Spleen (tissue), 11 donors: Measurements from ENCODE around the gene FGFBP1. TPM values are rescaled to one million over a fixed set of nuclear protein-coding genes. Genes with fewer than 3 reads are reported as not detected.

Experiments used
- DNase-seq: peaks from one replicate; pipeline ENCODE4 v3.0.0-alpha.2; 2020
- H3K27ac ChIP-seq, 8 donors: fragments of 200-600 bp; sonication (generic) in 7 of 8; 1 replicate in 4 of 8; 2 replicates in 4 of 8; pipeline versions ENCODE4 v1.5.0 to v1.8.0; 2016 to 2021; ENCODE audit warnings: inconsistent platforms in 4 of 8, mild to moderate bottlenecking in 4 of 8, moderate library complexity in 1 of 8
- H3K27me3 ChIP-seq, 7 donors: fragments of 200-600 bp; sonication (generic) in 6 of 7; replicated peaks in 1 of 7; 1 replicate in 4 of 7; 2 replicates in 3 of 7; pipeline versions ENCODE4 v1.5.0 to v1.8.0; 2016 to 2021; ENCODE audit warnings: inconsistent platforms in 3 of 7, mild to moderate bottlenecking in 1 of 7
- H3K36me3 ChIP-seq, 6 donors: fragments of 200-600 bp; sonication (generic) in 5 of 6; 1 replicate in 4 of 6; 2 replicates in 2 of 6; pipeline versions ENCODE4 v1.5.0 to v1.8.0; 2016 to 2021; ENCODE audit warnings: inconsistent platforms in 2 of 6
- H3K4me1 ChIP-seq, 6 donors: fragments of 200-600 bp; sonication (generic) in 5 of 6; 1 replicate in 3 of 6; 2 replicates in 3 of 6; pipeline versions ENCODE4 v1.5.0 to v1.8.0; 2016 to 2021; ENCODE audit warnings: inconsistent platforms in 3 of 6
- H3K4me3 ChIP-seq, 8 donors: fragments of 200-600 bp; sonication (generic) in 7 of 8; 1 replicate in 4 of 8; 2 replicates in 4 of 8; pipeline versions ENCODE4 v1.5.0 to v1.8.0; 2016 to 2021; ENCODE audit warnings: inconsistent platforms in 4 of 8, mild to moderate bottlenecking in 4 of 8, moderate library complexity in 2 of 8
- H3K9me3 ChIP-seq, 8 donors: fragments of 200-600 bp; sonication (generic) in 7 of 8; 1 replicate in 4 of 8; 2 replicates in 4 of 8; pipeline versions ENCODE4 v1.5.0 to v1.8.0; 2016 to 2021; ENCODE audit warnings: inconsistent platforms in 4 of 8
- CTCF ChIP-seq, 11 experiments: fragments of 200-600 bp in 7 of 11; fragments of 450-650 bp in 4 of 11; sonication (generic) in 4 of 11; IDR thresholded peaks in 8 of 11; conservative IDR thresholded peaks in 3 of 11; 1 replicate in 7 of 11; 2 replicates in 4 of 11; pipeline versions ENCODE4 v1.4.0 to v1.8.0; 2016 to 2021; ENCODE audit warnings: antibody characterized with exemption in 11 of 11, inconsistent platforms in 4 of 11, mild to moderate bottlenecking in 1 of 11
- POLR2A ChIP-seq, 3 donors: fragments of 450-650 bp; IDR thresholded peaks; one replicate each; pipeline ENCODE4 v1.5.1; 2017; ENCODE audit warnings: antibody characterized with exemption in 3 of 3, mild to moderate bottlenecking in 1 of 3
- POLR2AphosphoS5 ChIP-seq, 3 donors: sonication (generic); formaldehyde crosslinking; IDR thresholded peaks; one replicate each; pipeline ENCODE4 v1.5.1; 2017; ENCODE audit warnings: antibody characterized with exemption in 3 of 3
- WGBS, 5 donors: extraction: QIAGEN DNeasy Blood & Tissue Kit in 3 of 5; methylation state at CpG; one replicate each; pipeline versions ENCODE4 v1.1.5 to v1.1.7; 2013 to 2018; 5-methylcytosine and 5-hydroxymethylcytosine counted together
- intact Hi-C: fragments of 100-400 bp; cut with DNase I; formaldehyde crosslinking; loops from one replicate; pipeline ENCODE4 v1.15.0; 2023; ENCODE audit warnings: low total_unique reads
- polyA plus RNA-seq, 3 donors: library from polyadenylated mRNA; stranded (reverse); fragments of 200-250 nt; gene quantifications; one replicate each; pipeline ENCODE4 v1.2.1, GENCODE V29; 2013
- total RNA-seq, 7 donors: library from RNA; depleted of rRNA in 3 of 7; stranded (reverse); fragments of >200 nt in 3 of 7; fragmentation: NEBNext Ultra II Directional in 4 of 7; extraction: Animal tissue kit (Norgen Biotek cat#: 25700) in 4 of 7; gene quantifications; one replicate each; pipeline versions ENCODE4 v1.1.0 to v1.2.1, GENCODE V29; 2016 to 2021
- donor health status: healthy with polysubstance abuse.
- donor health status: DM: no; HTN: no; CAD: no; lungs with moderate emphysema.
- donor health status: DM: no; HTN: no; CAD: no.
- donor health status: Bipolar disorder and iron deficiency.
- donor health status: healthy.
- donor health status: DM: no; HTN: no; CAD: no.
- donor health status: DM: yes; HTN: yes; CAD: no.

FGFBP1 gene
- total and polyA plus RNA-seq, 10 donors, result 0.08 to 0.10 TPM; not detected in 8

GRCh38 chr4:15891312-15891711 lies 47.2 kb downstream of the FGFBP1 start:
- Histone ChIP-seq H3K27me3 (no peaks in the 10 kb centered on the region), H3K4me1 (peaks cover 0 to 7% (median 0%) of the 10 kb centered on the region in 6 donors), H3K9me3 (no peaks in the 10 kb centered on the region), H3K27ac (no peak overlapping the region), H3K4me3 (no peak overlapping the region), H3K36me3 (no peaks in the 10 kb centered on the region)
- DNase-seq, result no peak
- 37 to 52% (median 49%) methylated on average over 4 of the region's 4 CpGs for WGBS, 5 donors
- TF ChIP-seq POLR2A (IDR thresholded peaks at IDR 0.05) (no peak), POLR2AphosphoS5 (IDR thresholded peaks at IDR 0.05) (no peak), CTCF (IDR thresholded peaks at IDR 0.05 in 8 of 11, conservative IDR thresholded peaks at IDR 0.05 in 3 of 11) (no peak)
- intact Hi-C loops, result no loop called here

- H3K9me3 ChIP-seq, result no peaks in the 10 kb centered on the region
- intact Hi-C loops, result no loop called here
- no peaks in the 10 kb centered on the region for H3K36me3 ChIP-seq
- 73 to 89% (median 82%) methylated on average over 4 of the region's 4 CpGs for WGBS, 5 donors
- TF ChIP-seq CTCF (IDR thresholded peaks at IDR 0.05 in 8 of 11, conservative IDR thresholded peaks at IDR 0.05 in 3 of 11), result no peak
- TF ChIP-seq POLR2A (IDR thresholded peaks at IDR 0.05), result no peak
- TF ChIP-seq POLR2AphosphoS5 (IDR thresholded peaks at IDR 0.05), result no peak
- H3K27ac ChIP-seq, result no peak overlapping the region
- H3K27me3 ChIP-seq, result no peaks in the 10 kb centered on the region
- peaks cover 0 to 7% (median 0%) of the 10 kb centered on the region in 6 donors for H3K4me1 ChIP-seq
- H3K4me3 ChIP-seq, result no peak overlapping the region
- no peak for DNase-seq
Observed at GRCh38 chr4:15890246-15890829, 48.2 kb downstream of the FGFBP1 start.

GRCh38 chr4:15888515-15888914 lies 50.0 kb downstream of the FGFBP1 start:
- H3K27me3 ChIP-seq, result no peaks in the 10 kb centered on the region
- H3K9me3 ChIP-seq, result no peaks in the 10 kb centered on the region
- no peaks in the 10 kb centered on the region for H3K36me3 ChIP-seq
- intact Hi-C loops, result no loop called here
- no peak overlapping the region for H3K4me3 ChIP-seq
- TF ChIP-seq CTCF (IDR thresholded peaks at IDR 0.05 in 8 of 11, conservative IDR thresholded peaks at IDR 0.05 in 3 of 11) (no peak), POLR2AphosphoS5 (IDR thresholded peaks at IDR 0.05) (no peak), POLR2A (IDR thresholded peaks at IDR 0.05) (no peak)
- WGBS, 5 donors, result 65 to 69% (median 67%) methylated on average over 9 of the region's 9 CpGs
- H3K27ac ChIP-seq, result no peak overlapping the region
- peaks cover 0 to 7% (median 0%) of the 10 kb centered on the region in 6 donors for H3K4me1 ChIP-seq
- DNase-seq, result no peak

Other genes with a start within 250 kb of the FGFBP1 start
- gene BST1, start 235.7 kb downstream of the FGFBP1 start, total RNA-seq, result 10 to 100 TPM; 12.3 to 54.3 (median 25.1) TPM
- 1 to 10 TPM; 3.8 to 5.9 (median 4.8) TPM for gene BST1, start 235.7 kb downstream of the FGFBP1 start, polyA plus RNA-seq
- 10 to 100 TPM; 45.1 to 92.9 (median 62.7) TPM for gene CD38, start 160.4 kb downstream of the FGFBP1 start, total RNA-seq
- 1 to 10 TPM; 4.9 to 9.5 (median 5.8) TPM for gene CD38, start 160.4 kb downstream of the FGFBP1 start, polyA plus RNA-seq
- 10 to 100 TPM in 1 of 7 donors, 1 to 10 TPM in 6; 1.9 to 16.8 (median 7.2) TPM for gene FGFBP2, start 24.4 kb upstream of the FGFBP1 start, total RNA-seq
- 1 to 10 TPM in 2 of 3 donors, under 1 TPM in 1; 0.47 to 2.2 (median 1.5) TPM for gene FGFBP2, start 24.4 kb upstream of the FGFBP1 start, polyA plus RNA-seq
- gene PROM1, start 145.3 kb upstream of the FGFBP1 start, total RNA-seq, result 1 to 10 TPM in 5 of 7 donors, under 1 TPM in 2; 0.60 to 4.6 (median 1.1) TPM
- under 1 TPM; 0.15 to 0.45 (median 0.20) TPM for gene PROM1, start 145.3 kb upstream of the FGFBP1 start, polyA plus RNA-seq